Measurements from ENCODE around the gene MGAT4B.

MGAT4B gene

DNA sequence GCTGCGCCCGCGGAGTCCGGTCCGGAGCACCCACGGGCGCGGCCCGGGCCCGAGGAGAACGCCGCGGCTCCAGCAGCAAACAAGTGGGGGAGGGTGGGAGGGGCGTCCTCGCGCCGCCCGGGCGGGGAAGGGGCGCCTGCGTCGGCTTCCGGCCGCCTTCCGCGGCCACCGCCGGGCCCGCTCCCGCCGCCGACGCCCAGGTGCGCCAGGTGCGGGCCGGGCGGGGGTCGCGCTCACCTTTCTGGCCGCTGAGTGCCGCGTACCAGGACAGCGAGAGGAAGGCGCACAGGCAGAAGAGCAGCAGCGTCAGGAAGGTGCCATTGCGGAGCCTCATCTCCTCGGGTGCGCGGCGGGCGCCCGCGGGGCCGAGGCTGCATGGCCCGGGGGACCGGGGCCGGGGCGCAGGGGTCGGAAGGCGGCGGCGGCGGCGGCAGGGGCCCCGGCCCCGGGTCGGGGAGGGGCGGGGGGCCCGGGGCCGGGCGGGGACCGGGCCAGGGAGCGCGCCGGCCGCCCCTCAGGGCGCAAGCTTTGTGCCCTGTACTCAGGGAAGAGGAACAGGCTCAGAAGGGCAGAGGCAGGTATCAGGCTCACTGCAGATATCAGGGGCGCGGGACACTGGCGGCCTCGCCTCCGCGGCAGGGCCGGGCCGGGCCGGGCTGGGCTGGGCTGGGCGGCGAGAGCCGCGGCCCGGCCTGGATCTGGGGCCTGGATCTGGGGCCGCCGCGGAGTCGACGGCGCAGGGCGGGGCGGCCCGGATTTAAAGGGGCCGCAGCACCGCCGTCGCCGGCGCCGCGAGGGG is at the start of gene MGAT4B:
Gene MGAT4B (minus strand): TSS at position 617 of the 799 bp plus-strand sequence. CDS start 283 bp downstream, at position 334.
- peak within 1 kb of the TSS; percentile 72 for H3K4me3 ChIP-seq (ENCODE audit: low read depth, low read length)
- TF ChIP-seq, protein P1, sequence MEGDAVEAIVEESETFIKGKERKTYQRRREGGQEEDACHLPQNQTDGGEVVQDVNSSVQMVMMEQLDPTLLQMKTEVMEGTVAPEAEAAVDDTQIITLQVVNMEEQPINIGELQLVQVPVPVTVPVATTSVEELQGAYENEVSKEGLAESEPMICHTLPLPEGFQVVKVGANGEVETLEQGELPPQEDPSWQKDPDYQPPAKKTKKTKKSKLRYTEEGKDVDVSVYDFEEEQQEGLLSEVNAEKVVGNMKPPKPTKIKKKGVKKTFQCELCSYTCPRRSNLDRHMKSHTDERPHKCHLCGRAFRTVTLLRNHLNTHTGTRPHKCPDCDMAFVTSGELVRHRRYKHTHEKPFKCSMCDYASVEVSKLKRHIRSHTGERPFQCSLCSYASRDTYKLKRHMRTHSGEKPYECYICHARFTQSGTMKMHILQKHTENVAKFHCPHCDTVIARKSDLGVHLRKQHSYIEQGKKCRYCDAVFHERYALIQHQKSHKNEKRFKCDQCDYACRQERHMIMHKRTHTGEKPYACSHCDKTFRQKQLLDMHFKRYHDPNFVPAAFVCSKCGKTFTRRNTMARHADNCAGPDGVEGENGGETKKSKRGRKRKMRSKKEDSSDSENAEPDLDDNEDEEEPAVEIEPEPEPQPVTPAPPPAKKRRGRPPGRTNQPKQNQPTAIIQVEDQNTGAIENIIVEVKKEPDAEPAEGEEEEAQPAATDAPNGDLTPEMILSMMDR (IDR thresholded peaks at IDR 0.05; ENCODE audit: low read depth, low read length) = no peak

DNA sequence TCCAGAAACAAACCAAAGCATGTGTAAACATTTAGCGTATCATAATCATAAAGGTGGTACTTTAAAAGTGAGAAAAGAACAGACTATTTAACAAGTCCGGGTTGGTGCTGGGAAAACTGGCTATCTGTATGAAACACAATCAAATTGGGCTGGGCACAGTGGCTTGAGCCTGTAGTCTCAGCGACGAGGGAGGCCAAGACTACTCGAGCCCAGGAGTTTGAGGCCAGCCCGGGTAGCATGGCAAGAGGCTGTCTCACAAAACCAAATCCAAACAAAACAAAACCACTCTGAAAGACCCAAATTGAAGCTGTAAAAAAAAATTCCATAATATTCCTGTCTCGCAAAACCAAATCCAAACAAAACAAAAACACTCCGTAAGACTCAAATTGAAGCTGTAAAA is 47.7 kb upstream of the MGAT4B start:
- H3K4me3 ChIP-seq (ENCODE audit: low read depth, low read length) = no peak overlapping the region
- TF ChIP-seq, protein P1 (IDR thresholded peaks at IDR 0.05; ENCODE audit: low read depth, low read length) = no peak

DNA sequence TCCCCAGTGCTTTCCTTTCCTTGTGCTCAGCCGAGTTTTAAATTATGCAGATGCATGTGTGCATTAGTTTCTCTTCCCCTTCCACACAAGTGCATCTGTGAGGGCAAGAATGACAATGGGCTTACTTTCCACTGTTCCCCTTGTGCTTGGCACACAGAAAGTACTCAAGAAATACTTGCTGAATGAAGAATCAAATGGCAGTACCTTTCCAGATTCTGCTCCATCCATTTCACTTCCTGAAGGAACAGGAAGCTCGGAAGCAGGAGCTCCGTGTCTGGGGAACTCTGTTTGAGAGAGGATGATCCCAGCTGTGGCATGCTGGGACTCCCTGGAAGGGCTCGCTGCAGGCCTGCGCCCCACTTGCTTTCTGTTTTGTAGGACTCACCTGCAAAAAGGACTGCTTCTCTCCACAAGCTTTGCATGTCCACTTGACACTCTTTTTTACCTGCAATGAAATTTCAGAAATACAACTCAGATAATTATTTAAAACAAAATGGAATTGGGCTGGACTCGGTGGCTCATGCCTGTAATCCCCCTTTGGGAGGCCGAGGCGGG is 46.4 kb upstream of the MGAT4B start:
- TF ChIP-seq, protein P1 (IDR thresholded peaks at IDR 0.05; ENCODE audit: low read depth, low read length) = no peak
- H3K4me3 ChIP-seq (ENCODE audit: low read depth, low read length) = no peak overlapping the region

DNA sequence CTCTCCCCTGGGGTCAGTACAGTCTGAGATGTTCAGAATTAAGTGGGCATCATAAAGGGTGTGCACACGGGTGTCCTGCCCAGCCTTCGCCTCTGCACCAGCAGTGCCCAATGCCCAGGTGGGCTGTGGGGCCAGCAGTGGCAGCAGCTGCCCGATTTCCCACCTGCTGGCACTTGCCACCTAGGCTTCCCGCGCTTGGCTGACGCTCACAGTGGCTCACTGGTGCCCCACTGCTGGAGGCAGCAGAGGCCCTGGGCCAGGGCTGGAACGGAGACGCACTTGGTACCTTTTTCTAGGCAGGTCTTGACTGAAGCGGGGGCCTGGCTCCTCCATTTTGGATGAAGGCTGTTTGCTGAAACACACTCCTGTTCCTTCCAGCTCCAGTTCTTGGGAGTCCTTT is 35.0 kb upstream of the MGAT4B start:
- TF ChIP-seq, protein P1 (IDR thresholded peaks at IDR 0.05; ENCODE audit: low read depth, low read length) = no peak
- no peak overlapping the region for H3K4me3 ChIP-seq (ENCODE audit: low read depth, low read length)

DNA sequence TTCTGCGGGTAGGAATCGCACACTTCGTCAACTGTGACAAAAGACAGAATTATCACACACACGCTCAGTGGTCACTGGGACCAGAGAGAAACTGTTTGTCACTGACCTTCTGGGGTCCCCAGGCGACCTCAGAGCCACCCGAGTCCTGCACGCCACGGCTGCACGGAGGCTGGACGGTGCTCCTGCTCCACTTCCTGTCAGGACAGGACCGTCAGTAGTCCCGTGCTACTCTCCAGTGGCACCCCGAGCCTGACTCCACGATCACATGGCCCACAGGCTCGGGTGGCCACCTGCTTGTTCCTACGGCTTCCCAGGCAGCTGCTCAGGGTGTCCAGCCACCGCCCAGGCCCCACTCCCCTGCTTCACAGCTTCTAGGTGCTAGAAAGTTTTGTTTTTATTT is 34.1 kb upstream of the MGAT4B start:
- TF ChIP-seq, protein P1 (IDR thresholded peaks at IDR 0.05; ENCODE audit: low read depth, low read length) = no peak
- H3K4me3 ChIP-seq (ENCODE audit: low read depth, low read length) = no peak overlapping the region

DNA sequence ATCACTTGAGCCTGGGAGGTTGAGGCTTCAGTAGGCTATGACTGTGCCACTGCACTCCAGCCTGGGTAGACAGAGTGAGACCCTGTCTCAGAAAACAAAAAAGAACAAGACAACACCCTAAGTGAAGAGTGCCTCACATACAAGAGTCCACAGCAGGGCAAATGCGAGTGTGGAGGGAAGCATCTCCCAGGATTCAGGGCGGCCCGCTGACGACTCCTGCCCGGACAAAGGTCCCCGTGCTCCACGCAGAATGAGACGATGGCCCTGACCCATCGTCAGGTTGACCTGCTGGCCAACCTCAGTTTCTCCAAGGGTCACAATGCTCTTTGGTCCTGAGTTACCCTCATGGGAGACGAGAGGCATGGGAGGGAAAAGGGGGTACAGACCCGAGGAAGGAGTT is 33.7 kb upstream of the MGAT4B start:
- TF ChIP-seq, protein P1 (IDR thresholded peaks at IDR 0.05; ENCODE audit: low read depth, low read length) = no peak
- no peak overlapping the region for H3K4me3 ChIP-seq (ENCODE audit: low read depth, low read length)

All from WI38 (cell line).